Ramos (cell line): ENCODE results near the gene TNIK.

ENCODE experiments used
- in situ Hi-C: fragments of 300-500 bp; cut with MboI; formaldehyde crosslinking; loops from one replicate; pipeline ENCODE4 v1.14.3; 2022; ENCODE audit warnings: low sequenced_read_pairs; ENCODE audit not compliant: unreplicated experiment

TNIK gene

DNA sequence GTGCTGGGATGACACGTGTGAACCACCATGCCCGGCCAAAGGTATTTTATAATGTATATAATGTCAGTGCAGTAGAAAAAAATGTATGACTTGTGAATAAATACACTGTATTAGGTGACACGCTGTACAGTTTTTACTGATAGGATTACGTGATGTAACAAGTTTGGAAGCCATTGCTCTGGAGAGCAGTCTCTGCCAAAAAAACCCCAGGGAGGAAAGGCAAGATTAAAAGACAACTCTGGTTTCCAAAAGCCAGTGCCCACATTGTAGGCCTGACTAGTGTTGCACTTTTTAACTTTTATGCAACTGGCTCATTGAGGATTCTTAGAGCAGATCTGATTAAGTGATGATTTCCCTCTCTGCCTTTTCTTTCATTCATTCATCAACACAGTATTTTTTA, 371.7 kb downstream of the TNIK start:
- in situ Hi-C loops = no loop called here

GRCh38 chr3:171086914-171087313, 373.3 kb downstream of the TNIK start:
- in situ Hi-C loops = no loop called here

- in situ Hi-C loops = no loop called here
These were observed 382.9 kb downstream of the TNIK start for GRCh38 chr3:171077261-171077660.

- in situ Hi-C loops = no loop called here
These were observed 387.8 kb downstream of the TNIK start for GRCh38 chr3:171072432-171072831.

DNA sequence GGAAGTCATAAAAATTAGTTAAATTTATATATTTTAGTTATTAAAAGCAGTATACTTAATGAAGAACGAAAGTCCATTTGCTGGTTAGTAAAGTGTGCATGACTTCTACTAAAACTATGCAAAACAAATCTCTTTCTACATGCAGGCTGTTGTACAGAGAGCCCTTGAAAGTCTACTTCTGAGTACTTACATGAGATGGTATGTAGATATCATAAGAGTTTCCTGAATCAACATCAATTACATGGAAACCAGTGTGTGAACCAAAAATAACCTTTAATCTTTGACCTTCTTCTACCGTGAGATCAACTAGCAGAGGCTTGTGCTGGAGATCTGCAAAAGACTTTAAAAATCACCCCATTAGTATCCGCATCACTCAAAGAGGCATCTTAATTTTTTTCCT, 391.5 kb downstream of the TNIK start:
- in situ Hi-C loops = no loop called here

GRCh38 chr3:171066206-171066605, 394.0 kb downstream of the TNIK start:
- in situ Hi-C loops = no loop called here

- in situ Hi-C loops = no loop called here
These were observed 394.5 kb downstream of the TNIK start for GRCh38 chr3:171065732-171066131.

GRCh38 chr3:171064461-171064860, 395.7 kb downstream of the TNIK start:
- in situ Hi-C loops = no loop called here

DNA sequence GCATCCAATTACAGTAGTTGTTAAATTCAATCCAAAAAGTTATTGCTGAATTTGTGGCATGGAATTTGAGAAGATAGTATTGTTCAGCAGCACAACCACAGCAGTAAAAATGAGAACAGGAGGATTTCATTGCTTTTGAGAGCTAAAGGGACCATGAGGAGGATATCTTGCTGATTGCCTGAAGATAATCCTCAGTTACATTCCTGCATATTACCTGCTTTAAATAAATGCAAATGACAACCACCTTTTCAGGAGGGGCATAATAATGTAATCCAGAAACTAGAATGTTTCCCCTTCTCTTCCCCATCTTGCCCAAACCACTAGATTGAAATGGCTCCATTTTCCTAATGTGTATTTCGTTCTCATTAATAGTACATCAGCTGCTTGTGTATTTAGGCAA, 398.5 kb downstream of the TNIK start:
- in situ Hi-C loops = no loop called here

- in situ Hi-C loops = no loop called here
These were observed 400.2 kb downstream of the TNIK start for GRCh38 chr3:171059978-171060377.

GRCh38 chr3:171058873-171059603, 401.2 kb downstream of the TNIK start:
- in situ Hi-C loops = no loop called here

DNA sequence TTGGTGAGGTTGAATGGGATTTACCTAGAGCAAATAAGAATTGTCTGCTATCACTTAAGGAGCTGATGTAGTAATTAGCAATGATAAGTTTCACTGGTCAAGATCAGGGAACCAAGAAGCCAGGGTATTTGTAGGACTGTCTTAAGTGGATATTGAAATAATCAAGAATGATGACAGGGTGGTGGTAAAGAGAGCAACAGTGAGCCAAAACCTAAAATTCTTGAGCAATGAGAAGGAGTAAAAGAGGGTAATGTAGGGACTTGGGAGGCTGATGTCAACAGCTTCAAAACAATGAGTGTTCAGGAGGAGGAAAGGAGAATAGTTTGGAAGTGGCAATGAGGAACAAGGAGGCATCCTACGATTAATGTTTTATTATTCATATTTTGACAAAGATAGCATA, 402.1 kb downstream of the TNIK start:
- in situ Hi-C loops = no loop called here

DNA sequence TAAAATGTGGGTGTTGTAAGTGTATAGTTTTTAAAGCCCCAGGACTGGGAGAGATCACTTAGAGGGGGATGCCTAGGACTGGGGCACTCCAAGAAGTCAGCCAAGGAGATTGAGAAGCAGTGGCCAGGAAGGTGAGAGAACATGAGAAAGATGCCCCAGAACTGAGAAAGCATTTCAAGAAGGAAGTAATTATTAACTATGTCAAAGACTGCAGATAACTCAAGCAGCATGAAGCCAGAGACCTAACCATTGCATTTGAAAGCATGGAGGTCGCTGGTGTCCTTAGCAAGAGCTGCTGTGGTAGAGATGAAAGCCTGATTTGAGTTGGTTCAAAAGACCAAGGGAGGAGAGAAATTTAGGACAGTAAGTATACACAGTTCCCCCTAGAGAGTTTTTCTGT, 403.1 kb downstream of the TNIK start:
- in situ Hi-C loops = no loop called here

DNA sequence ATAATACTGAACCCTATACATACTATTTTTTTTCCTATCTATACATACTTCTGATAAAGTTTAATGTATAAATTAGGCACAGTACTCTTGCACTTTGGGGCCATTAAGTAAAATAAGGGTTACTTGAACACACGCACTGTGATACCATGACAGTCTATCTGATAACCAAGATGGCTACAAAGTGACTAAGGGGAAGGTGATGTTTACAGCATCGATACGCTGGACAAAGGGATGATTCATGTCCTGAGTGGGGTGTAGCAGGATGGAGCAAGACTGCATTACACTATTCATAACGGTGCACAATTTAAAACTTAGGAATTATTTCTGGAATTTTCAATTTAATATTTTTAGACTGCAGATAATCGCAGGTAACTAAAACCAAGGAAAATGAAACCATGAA, 403.7 kb downstream of the TNIK start:
- in situ Hi-C loops = no loop called here

GRCh38 chr3:171055336-171056178, 404.6 kb downstream of the TNIK start:
- in situ Hi-C loops = no loop called here

DNA sequence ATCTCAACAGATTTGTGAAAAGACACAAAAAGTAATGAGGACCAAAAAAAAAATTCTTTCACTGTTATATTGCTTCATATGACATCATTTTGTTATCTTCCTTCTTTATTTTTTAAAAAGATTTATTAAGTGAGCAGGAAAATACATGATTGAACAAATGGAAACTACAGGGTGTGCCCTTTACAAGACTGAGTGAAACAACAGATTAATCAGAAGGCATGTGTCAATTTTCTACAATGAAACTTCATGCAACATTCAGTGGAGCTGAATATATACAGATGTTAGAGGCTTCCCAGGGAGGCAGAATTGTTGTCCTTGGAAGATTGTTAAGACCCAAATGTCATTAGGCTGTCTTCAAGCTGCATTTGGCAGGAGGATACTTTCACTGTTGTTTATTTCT, 405.3 kb downstream of the TNIK start:
- in situ Hi-C loops = no loop called here

- in situ Hi-C loops = no loop called here
These were observed 406.0 kb downstream of the TNIK start for GRCh38 chr3:171054231-171054630.

DNA sequence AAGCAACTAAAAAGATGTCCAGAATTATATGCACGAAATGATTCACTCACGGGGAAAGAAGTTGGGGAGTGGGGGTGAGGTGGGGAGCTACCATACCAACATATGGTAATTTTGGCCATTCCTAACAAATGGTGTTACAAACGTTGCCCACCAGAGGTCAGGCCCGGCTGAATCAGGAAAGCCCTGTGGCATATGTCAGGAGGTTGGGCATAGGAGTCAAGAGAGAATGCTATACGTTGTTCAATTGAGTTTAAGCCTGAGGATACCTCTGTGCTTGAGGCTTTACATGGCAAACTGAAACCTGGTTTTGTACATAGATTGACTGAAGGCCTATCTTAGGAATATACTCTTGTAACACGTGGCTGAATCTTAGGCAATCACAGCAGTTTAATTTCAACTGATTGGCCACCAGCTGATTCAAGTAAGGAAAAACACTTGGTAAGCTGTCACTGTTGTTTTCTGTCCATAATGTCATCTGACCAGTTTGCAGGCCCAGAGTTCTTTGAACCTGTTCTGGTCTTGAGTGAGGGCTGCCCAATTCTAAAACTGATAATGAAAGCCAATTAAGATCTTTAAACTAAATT, 410.3 kb downstream of the TNIK start:
- in situ Hi-C loops = no loop called here

DNA sequence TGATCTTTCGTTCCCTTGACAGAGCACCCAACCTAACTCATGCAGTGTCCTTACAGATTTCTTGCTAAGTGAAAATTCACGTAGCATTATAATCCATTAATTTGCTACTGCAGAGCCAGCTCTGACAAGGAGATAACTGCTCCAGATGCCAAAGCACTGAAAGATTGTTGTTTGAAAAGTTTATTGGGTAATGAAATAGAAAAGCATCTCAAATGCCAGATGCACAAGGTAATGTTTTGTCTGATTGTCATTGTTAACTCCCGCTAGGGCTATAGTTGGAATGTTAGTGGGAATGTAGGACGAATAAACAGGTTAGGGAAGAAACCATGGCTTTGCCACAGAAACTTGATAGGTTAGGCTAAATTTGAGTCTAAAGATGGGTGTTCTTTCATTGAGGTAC, 413.4 kb downstream of the TNIK start:
- in situ Hi-C loops = no loop called here

DNA sequence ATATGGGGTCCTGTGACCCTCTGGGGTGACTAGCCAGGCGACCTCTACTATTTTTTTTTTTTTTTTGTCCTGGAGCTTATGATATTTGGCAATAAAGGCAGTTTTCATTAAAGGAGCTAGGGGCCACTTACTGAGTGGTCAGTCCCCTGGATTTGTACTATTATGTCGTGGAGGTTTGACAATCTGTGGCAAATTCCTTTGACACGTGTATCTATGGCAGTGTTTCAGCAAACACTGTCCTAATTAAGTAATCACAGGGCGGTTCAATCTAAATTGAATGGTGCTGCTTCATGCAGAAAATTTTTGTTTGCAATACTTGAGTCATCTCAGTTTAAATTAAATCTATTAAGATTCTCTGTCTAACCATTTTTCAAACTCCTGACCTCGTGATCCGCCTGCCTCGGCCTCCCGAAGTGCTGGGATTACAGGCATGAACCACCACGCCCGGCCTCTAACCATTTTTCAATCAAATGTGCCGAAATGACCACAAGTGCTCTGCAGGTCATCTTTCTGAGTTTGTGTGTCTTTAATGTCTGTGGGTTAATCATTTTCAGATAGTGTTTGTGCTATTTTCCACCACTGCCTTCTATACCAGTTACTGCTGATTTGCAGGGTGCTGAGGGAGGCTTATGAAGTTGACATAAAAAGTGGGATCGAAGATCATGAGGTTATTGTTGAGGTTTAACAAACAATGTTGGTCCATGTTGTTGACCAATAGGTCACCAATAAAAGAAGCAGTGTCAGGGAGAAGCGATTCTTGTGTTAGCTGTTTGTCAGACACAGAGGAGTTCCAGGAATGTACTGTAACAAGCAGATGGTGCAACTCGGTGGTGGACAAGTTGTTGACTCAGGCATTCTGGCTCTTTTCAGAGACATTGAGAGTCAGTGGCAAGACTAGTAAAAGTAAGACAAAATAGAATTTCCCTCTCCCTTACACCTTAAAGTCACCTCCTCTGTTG, 415.1 kb downstream of the TNIK start:
- in situ Hi-C loops = no loop called here
